CD4-positive, alpha-beta T cell treated with Interleukin-6 at 100 ng/mL for 8 hours (primary cell): ENCODE measurements around the gene KCNJ16.

Source experiments
- DNase-seq: peaks from one replicate; pipeline ENCODE4 v3.0.0-alpha.2; 2020; ENCODE audit warnings: mixed read lengths, low spot score

The KCNJ16 gene

GRCh38 chr17:70128727-70129238 lies 53.8 kb downstream of the KCNJ16 start:
- DNase-seq: no peak

GRCh38 chr17:70130289-70130688 lies 55.3 kb downstream of the KCNJ16 start:
- no peak for DNase-seq

GRCh38 chr17:70132505-70132904 lies 57.5 kb downstream of the KCNJ16 start:
- DNase-seq: no peak

GRCh38 chr17:70134042-70134441 lies 59.0 kb downstream of the KCNJ16 start:
- no peak for DNase-seq

- DNase-seq: no peak
Measured at GRCh38 chr17:70134777-70135176, 59.8 kb downstream of the KCNJ16 start.

- DNase-seq: no peak
Measured at GRCh38 chr17:70136131-70136530, 61.1 kb downstream of the KCNJ16 start.

GRCh38 chr17:70137451-70138230 lies 62.6 kb downstream of the KCNJ16 start:
- no peak for DNase-seq

- DNase-seq: no peak
Measured at GRCh38 chr17:70138291-70138865, 63.4 kb downstream of the KCNJ16 start.

GRCh38 chr17:70139449-70139993 lies 64.5 kb downstream of the KCNJ16 start:
- no peak for DNase-seq

GRCh38 chr17:70144260-70144846 lies 69.3 kb downstream of the KCNJ16 start:
- DNase-seq: no peak

- no peak for DNase-seq
Measured at GRCh38 chr17:70153210-70153609, 78.2 kb downstream of the KCNJ16 start.

- DNase-seq: no peak
Measured at GRCh38 chr17:70157151-70157550, 82.1 kb downstream of the KCNJ16 start.

- DNase-seq: no peak
Measured at GRCh38 chr17:70158180-70158579, 83.2 kb downstream of the KCNJ16 start.

- DNase-seq: no peak
Measured at GRCh38 chr17:70158591-70158990, 83.6 kb downstream of the KCNJ16 start.

GRCh38 chr17:70159980-70160379 lies 85.0 kb downstream of the KCNJ16 start:
- DNase-seq: no peak

GRCh38 chr17:70161519-70161918 lies 86.5 kb downstream of the KCNJ16 start:
- DNase-seq: no peak

- DNase-seq: no peak
Measured at GRCh38 chr17:70165383-70165782, 90.4 kb downstream of the KCNJ16 start.

- no peak for DNase-seq
Measured at GRCh38 chr17:70166615-70167014, 91.6 kb downstream of the KCNJ16 start.

GRCh38 chr17:70168044-70168976 lies 93.3 kb downstream of the KCNJ16 start:
- no peak for DNase-seq

- DNase-seq: peak; percentile 12
Measured at GRCh38 chr17:70168977-70169708, 94.1 kb downstream of the KCNJ16 start, which contains the start of gene KCNJ2. TSS of gene KCNJ2 (plus strand) at chr17:70169532. CDS start at chr17:70175040, 5,508 bp downstream.
